Trophoblast cell (in vitro differentiated cells and primary cell): Measurements from ENCODE around the gene SLC6A11.

Experiments
- DNase-seq, 2 donors: peaks; one replicate each; pipeline ENCODE4 v3.0.0-alpha.2; 2016
- H2AFZ ChIP-seq: 2 replicates; pipeline ENCODE4 v1.6.1; 2013; ENCODE audit warnings: low read length, moderate library complexity, mild to moderate bottlenecking; ENCODE audit not compliant: insufficient read depth, poor library complexity
- H2AK5ac ChIP-seq: 2 replicates; pipeline ENCODE4 v1.6.1; 2013; ENCODE audit warnings: mild to moderate bottlenecking, low read length
- H2BK120ac ChIP-seq: 2 replicates; pipeline ENCODE4 v1.6.1; 2013; ENCODE audit warnings: low read length, mild to moderate bottlenecking, moderate library complexity; ENCODE audit not compliant: insufficient read depth, poor library complexity
- H2BK12ac ChIP-seq: 2 replicates; pipeline ENCODE4 v1.6.1; 2013; ENCODE audit warnings: mild to moderate bottlenecking, low read length, moderate library complexity
- H2BK5ac ChIP-seq: 2 replicates; pipeline ENCODE4 v1.6.1; 2013; ENCODE audit warnings: low read length, low read depth, moderate library complexity, mild to moderate bottlenecking; ENCODE audit not compliant: poor library complexity
- H3K14ac ChIP-seq: 2 replicates; pipeline ENCODE4 v1.6.1; 2013; ENCODE audit warnings: mild to moderate bottlenecking, low read length
- H3K18ac ChIP-seq: 2 replicates; pipeline ENCODE4 v1.6.1; 2013; ENCODE audit warnings: mild to moderate bottlenecking, low read length
- H3K23ac ChIP-seq: 2 replicates; pipeline ENCODE4 v1.6.1; 2013; ENCODE audit warnings: low read length
- H3K27ac ChIP-seq: 2 replicates; pipeline ENCODE4 v1.5.1; 2013; ENCODE audit warnings: low read depth, mild to moderate bottlenecking, inconsistent platforms, low read length, moderate library complexity
- H3K27me3 ChIP-seq: 2 replicates; pipeline ENCODE4 v1.6.1; 2013; ENCODE audit warnings: inconsistent platforms, mild to moderate bottlenecking, low read length, moderate library complexity; ENCODE audit not compliant: insufficient read depth
- H3K36me3 ChIP-seq, 2 experiments: 1 replicate in 1 of 2; 2 replicates in 1 of 2; pipeline ENCODE4 v1.6.1; 2013; ENCODE audit warnings: low read length in 2 of 2, mild to moderate bottlenecking in 2 of 2, moderate library complexity in 1 of 2; ENCODE audit not compliant: insufficient read depth in 2 of 2, control insufficient read depth in 1 of 2
- H3K4ac ChIP-seq: 2 replicates; pipeline ENCODE4 v1.6.1; 2013; ENCODE audit warnings: low read depth, mild to moderate bottlenecking, low read length, moderate library complexity
- H3K4me1 ChIP-seq, 2 experiments: 1 replicate in 1 of 2; 2 replicates in 1 of 2; pipeline ENCODE4 v1.6.1; 2013; ENCODE audit warnings: low read length in 2 of 2, mild to moderate bottlenecking in 2 of 2, moderate library complexity in 1 of 2; ENCODE audit not compliant: insufficient read depth in 2 of 2, control insufficient read depth in 1 of 2
- H3K4me2 ChIP-seq: 2 replicates; pipeline ENCODE4 v1.6.1; 2013; ENCODE audit warnings: inconsistent platforms, mild to moderate bottlenecking, low read length, moderate library complexity
- H3K4me3 ChIP-seq: 2 replicates; pipeline ENCODE4 v1.5.1; 2013; ENCODE audit warnings: mild to moderate bottlenecking, low read depth, low read length, inconsistent platforms
- H3K79me1 ChIP-seq: one replicate; pipeline ENCODE4 v1.6.1; 2013; ENCODE audit warnings: low read length
- H3K79me2 ChIP-seq: 2 replicates; pipeline ENCODE4 v1.6.1; 2013; ENCODE audit warnings: low read length, mild to moderate bottlenecking; ENCODE audit not compliant: control insufficient read depth, insufficient read depth, poor library complexity
- H3K9ac ChIP-seq: 2 replicates; pipeline ENCODE4 v1.6.1; 2013; ENCODE audit warnings: mild to moderate bottlenecking, low read length
- H3K9me3 ChIP-seq: 2 replicates; pipeline ENCODE4 v1.6.1; 2013; ENCODE audit warnings: low read depth, mild to moderate bottlenecking, control low read depth, inconsistent platforms, low read length; ENCODE audit not compliant: insufficient read depth
- H4K12ac ChIP-seq: 2 replicates; pipeline ENCODE4 v1.6.1; 2013; ENCODE audit warnings: low read depth, mild to moderate bottlenecking, low read length, moderate library complexity
- H4K8ac ChIP-seq: 2 replicates; pipeline ENCODE4 v1.6.1; 2013; ENCODE audit warnings: low read depth, mild to moderate bottlenecking, low read length, moderate library complexity
- H4K91ac ChIP-seq: one replicate; pipeline ENCODE4 v1.6.1; 2013; ENCODE audit warnings: low read depth, mild to moderate bottlenecking, low read length, moderate library complexity
- WGBS: extraction: QIAGEN DNeasy Blood & Tissue Kit; methylation state at CpG from one replicate; pipeline ENCODE4 v1.1.7; 2013; ENCODE audit warnings: missing lambda C conversion rate; ENCODE audit not compliant: insufficient read length, insufficient coverage; ENCODE audit errors: extremely low coverage; 5-methylcytosine and 5-hydroxymethylcytosine counted together

SLC6A11 gene

DNA sequence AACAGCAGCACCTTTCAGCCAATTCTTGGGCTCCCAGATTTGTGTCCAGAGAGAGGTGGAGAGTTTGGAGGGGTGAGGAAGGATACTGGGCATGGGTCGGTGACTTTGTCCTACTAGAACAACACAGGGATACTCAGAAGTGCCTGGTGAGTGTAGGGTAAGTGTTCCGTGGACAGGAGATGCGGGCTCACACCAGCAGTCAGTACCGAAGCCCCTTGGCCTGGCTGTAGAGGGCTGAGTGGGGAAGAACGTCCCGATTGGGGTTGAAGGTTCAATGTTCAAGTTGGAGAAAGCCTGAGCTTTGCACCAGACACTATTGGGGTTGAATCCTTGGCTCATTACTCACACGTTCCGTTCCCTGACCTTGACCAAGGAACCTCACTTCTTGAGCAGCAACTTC, 40.8 kb upstream of the SLC6A11 start:
- no peak overlapping the region for H4K91ac ChIP-seq
- H3K4me3 ChIP-seq: no peak overlapping the region
- no peak overlapping the region for H2BK120ac ChIP-seq
- H3K27me3 ChIP-seq: no peaks in the 10 kb centered on the region
- H3K36me3 ChIP-seq: no peaks in the 10 kb centered on the region
- no peak overlapping the region for H2BK12ac ChIP-seq
- no peak overlapping the region for H3K23ac ChIP-seq
- H3K27ac ChIP-seq: no peak overlapping the region
- peaks cover 3% of the 10 kb centered on the region for H3K9me3 ChIP-seq
- WGBS: no CpG with 5 or more reads among the region's 8 CpGs
- peaks cover 0 to 3% of the 10 kb centered on the region in 2 experiments for H3K4me1 ChIP-seq
- H4K8ac ChIP-seq: no peak overlapping the region
- no peak overlapping the region for H2BK5ac ChIP-seq
- H3K4me2 ChIP-seq: no peak overlapping the region
- H4K12ac ChIP-seq: no peak overlapping the region
- no peak overlapping the region for H3K9ac ChIP-seq
- H3K79me2 ChIP-seq: no peaks in the 10 kb centered on the region
- H3K4ac ChIP-seq: no peak overlapping the region
- H3K14ac ChIP-seq: no peak overlapping the region
- H2AK5ac ChIP-seq: no peak overlapping the region
- no peak for DNase-seq
- no peak overlapping the region for H3K18ac ChIP-seq
- H2AFZ ChIP-seq: no peak overlapping the region
- H3K79me1 ChIP-seq: no peaks in the 10 kb centered on the region

DNA sequence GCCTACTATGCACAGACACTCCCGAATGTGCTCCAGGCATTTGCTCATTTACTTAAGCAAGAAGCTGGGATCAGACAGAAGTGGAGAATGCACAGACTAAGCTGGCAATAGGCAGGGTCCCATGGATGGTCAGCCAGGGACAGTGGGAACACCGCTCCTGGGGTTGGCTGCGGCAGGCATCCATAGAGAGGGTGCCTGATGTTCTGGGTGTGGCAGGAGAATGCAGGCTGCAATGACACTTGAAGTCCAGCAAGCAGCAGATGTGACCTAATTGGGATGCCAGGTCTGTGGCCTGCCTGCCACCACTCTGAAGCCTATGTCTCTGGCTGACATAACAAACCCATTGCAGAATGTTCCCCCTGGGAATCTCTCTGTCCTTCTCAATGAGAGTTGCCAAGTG, 40.2 kb upstream of the SLC6A11 start:
- Histone ChIP-seq H2BK12ac (no peak overlapping the region), H3K27ac (no peak overlapping the region), H4K12ac (no peak overlapping the region), H2AK5ac (no peak overlapping the region), H3K4ac (no peak overlapping the region), H3K9me3 (peaks cover 3% of the 10 kb centered on the region), H2BK120ac (no peak overlapping the region), H3K23ac (no peak overlapping the region), H3K4me1 (peaks cover 0 to 3% of the 10 kb centered on the region in 2 experiments), H3K18ac (no peak overlapping the region), H3K4me3 (no peak overlapping the region), H3K79me2 (no peaks in the 10 kb centered on the region), H3K14ac (no peak overlapping the region), H2AFZ (no peak overlapping the region), H3K27me3 (no peaks in the 10 kb centered on the region), H4K8ac (no peak overlapping the region), H3K36me3 (no peaks in the 10 kb centered on the region), H4K91ac (no peak overlapping the region), H3K4me2 (no peak overlapping the region), H3K79me1 (no peaks in the 10 kb centered on the region), H3K9ac (no peak overlapping the region), H2BK5ac (no peak overlapping the region)
- no peak for DNase-seq
- WGBS: no CpG with 5 or more reads among the region's 3 CpGs

DNA sequence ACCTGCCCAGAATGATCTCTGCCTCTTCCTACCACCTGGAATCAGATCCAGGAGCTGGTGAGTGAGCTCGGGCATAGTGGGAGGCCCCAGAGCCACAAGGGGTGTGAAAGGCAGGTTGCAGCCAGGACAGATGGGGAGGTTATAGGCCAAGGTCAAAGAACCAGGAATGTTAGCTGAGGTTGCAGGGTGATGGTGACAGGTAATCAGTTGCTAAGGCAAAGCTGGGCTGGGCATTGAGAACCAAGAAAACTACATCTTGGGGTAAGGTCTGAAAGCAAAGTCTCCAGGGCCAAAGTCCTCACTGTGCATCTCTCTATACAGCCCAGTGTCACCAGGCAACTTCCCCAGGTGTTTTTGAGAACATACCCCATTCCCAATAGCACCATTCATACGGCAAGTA, 38.4 kb upstream of the SLC6A11 start:
- peaks cover 0 to 3% of the 10 kb centered on the region in 2 experiments for H3K4me1 ChIP-seq
- no CpG with 5 or more reads among the region's 2 CpGs for WGBS

DNA sequence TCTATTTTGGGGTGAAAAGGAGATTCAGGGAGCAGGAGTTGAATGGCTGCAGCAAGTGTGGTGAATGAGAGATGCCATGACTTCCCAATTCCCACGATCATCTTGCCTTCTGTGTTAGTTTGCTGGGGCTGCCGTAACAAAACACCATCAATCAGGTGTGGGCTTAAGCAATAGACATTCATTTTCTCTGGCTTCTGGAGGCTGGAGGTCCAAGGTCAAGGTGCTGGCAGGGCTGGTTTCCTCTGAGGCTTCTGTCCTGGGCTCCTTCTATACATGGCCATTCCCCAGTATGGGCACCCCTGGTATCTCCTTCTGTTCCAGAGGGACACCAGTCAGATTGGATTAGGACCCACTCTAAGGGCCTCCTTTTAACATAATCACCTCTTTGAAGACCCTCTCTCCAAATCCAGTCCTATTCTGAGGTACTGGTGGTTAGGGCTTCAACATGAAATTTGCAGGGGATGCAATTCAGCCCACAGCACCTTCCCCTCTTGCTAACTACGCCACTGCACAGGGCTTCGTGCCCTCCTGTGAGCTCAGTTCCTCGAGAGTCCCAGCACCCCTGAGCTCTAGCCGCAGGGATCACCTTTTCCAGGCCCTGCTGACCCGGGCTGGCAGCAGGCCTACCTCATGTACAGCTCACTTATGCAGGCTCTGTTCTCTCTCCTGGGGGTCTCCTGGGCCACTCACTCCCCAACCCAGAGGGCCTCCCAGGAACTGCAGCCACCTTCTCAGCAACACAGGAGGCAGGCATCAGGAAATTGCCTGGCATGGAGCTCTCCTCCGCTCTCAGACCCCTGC, 37.3 kb upstream of the SLC6A11 start:
- no peak overlapping the region for H2AFZ ChIP-seq
- no peak overlapping the region for H4K8ac ChIP-seq
- no peak for DNase-seq
- no peak overlapping the region for H2AK5ac ChIP-seq
- no peak overlapping the region for H3K4me2 ChIP-seq
- H2BK12ac ChIP-seq: no peak overlapping the region
- H3K9me3 ChIP-seq: peaks cover 3% of the 10 kb centered on the region
- peaks cover 0 to 3% of the 10 kb centered on the region in 2 experiments for H3K4me1 ChIP-seq
- no peak overlapping the region for H3K14ac ChIP-seq
- WGBS: no CpG with 5 or more reads among the region's 8 CpGs
- H2BK5ac ChIP-seq: no peak overlapping the region
- H3K27ac ChIP-seq: no peak overlapping the region
- H4K91ac ChIP-seq: no peak overlapping the region
- H3K36me3 ChIP-seq: no peaks in the 10 kb centered on the region
- H3K18ac ChIP-seq: no peak overlapping the region
- no peaks in the 10 kb centered on the region for H3K79me2 ChIP-seq
- no peak overlapping the region for H3K9ac ChIP-seq
- H2BK120ac ChIP-seq: no peak overlapping the region
- no peak overlapping the region for H3K4me3 ChIP-seq
- H3K79me1 ChIP-seq: no peaks in the 10 kb centered on the region
- no peak overlapping the region for H3K23ac ChIP-seq
- H4K12ac ChIP-seq: no peak overlapping the region
- no peak overlapping the region for H3K4ac ChIP-seq
- H3K27me3 ChIP-seq: no peaks in the 10 kb centered on the region

More for the DNA sequence above, 38.4 kb upstream of the SLC6A11 start:
- Histone ChIP-seq H3K9ac (no peak overlapping the region), H3K27ac (no peak overlapping the region), H2BK120ac (no peak overlapping the region), H3K79me2 (no peaks in the 10 kb centered on the region), H4K8ac (no peak overlapping the region), H2BK5ac (no peak overlapping the region), H3K4me3 (no peak overlapping the region), H3K79me1 (no peaks in the 10 kb centered on the region), H3K27me3 (no peaks in the 10 kb centered on the region), H3K23ac (no peak overlapping the region), H2BK12ac (no peak overlapping the region), H3K4ac (no peak overlapping the region), H4K12ac (no peak overlapping the region), H3K9me3 (peaks cover 3% of the 10 kb centered on the region), H4K91ac (no peak overlapping the region), H2AK5ac (no peak overlapping the region), H3K14ac (no peak overlapping the region), H3K4me2 (no peak overlapping the region), H2AFZ (no peak overlapping the region), H3K18ac (no peak overlapping the region), H3K36me3 (no peaks in the 10 kb centered on the region)
- DNase-seq: no peak
